HEK293 (cell line): ENCODE results near the gene KLHDC7B.

Source experiments
- HIC1 ChIP-seq: fragments of 450-650 bp; formaldehyde crosslinking; IDR thresholded peaks from 2 replicates; pipeline ENCODE4 v1.5.1; 2016; ENCODE audit warnings: missing biosample characterization, missing genetic modification characterization
- OVOL3 ChIP-seq: fragments of 450-650 bp; formaldehyde crosslinking; IDR thresholded peaks from 2 replicates; pipeline ENCODE4 v1.5.1; 2016; ENCODE audit warnings: missing biosample characterization, missing genetic modification characterization
- PRDM10 ChIP-seq: fragments of 450-650 bp; formaldehyde crosslinking; IDR thresholded peaks from 2 replicates; pipeline ENCODE4 v1.5.1; 2016; ENCODE audit warnings: missing biosample characterization, missing genetic modification characterization
- PRDM2 ChIP-seq: fragments of 450-650 bp; formaldehyde crosslinking; IDR thresholded peaks from 2 replicates; pipeline ENCODE4 v1.5.1; 2016; ENCODE audit warnings: missing biosample characterization, missing genetic modification characterization, borderline replicate concordance
- SCRT2 ChIP-seq: fragments of 450-650 bp; formaldehyde crosslinking; IDR thresholded peaks from 2 replicates; pipeline ENCODE4 v1.5.1; 2016; ENCODE audit warnings: missing biosample characterization, missing genetic modification characterization
- SETDB1 ChIP-seq: IDR thresholded peaks from one replicate; pipeline ENCODE4 v1.6.1; 2017; ENCODE audit warnings: mild to moderate bottlenecking, low read length, moderate library complexity, mixed read lengths; ENCODE audit not compliant: insufficient read length
- SP3 ChIP-seq: fragments of 450-650 bp; formaldehyde crosslinking; IDR thresholded peaks from 2 replicates; pipeline ENCODE4 v1.5.1; 2016; ENCODE audit warnings: missing biosample characterization, missing genetic modification characterization
- TCF7L2 ChIP-seq: IDR thresholded peaks from 2 replicates; pipeline ENCODE4 v1.6.1; 2011; ENCODE audit warnings: low read depth, mild to moderate bottlenecking, inconsistent platforms, low read length, moderate library complexity, borderline replicate concordance
- TRIM28 ChIP-seq: IDR thresholded peaks from 2 replicates; pipeline ENCODE4 v1.6.1; 2011; ENCODE audit warnings: low read length, control low read depth, borderline replicate concordance
- YY2 ChIP-seq: fragments of 450-650 bp; formaldehyde crosslinking; IDR thresholded peaks from 2 replicates; pipeline ENCODE4 v1.5.1; 2016; ENCODE audit warnings: missing biosample characterization, missing genetic modification characterization
- ZFP41 ChIP-seq: fragments of 450-650 bp; formaldehyde crosslinking; IDR thresholded peaks from 2 replicates; pipeline ENCODE4 v1.5.1; 2016; ENCODE audit warnings: missing biosample characterization, missing genetic modification characterization, borderline replicate concordance
- ZIC2 ChIP-seq: fragments of 450-650 bp; formaldehyde crosslinking; IDR thresholded peaks from 2 replicates; pipeline ENCODE4 v1.5.1; 2016; ENCODE audit warnings: missing biosample characterization, missing genetic modification characterization
- ZNF132 ChIP-seq: fragments of 450-650 bp; formaldehyde crosslinking; IDR thresholded peaks from 2 replicates; pipeline ENCODE4 v1.5.1; 2017; ENCODE audit warnings: missing biosample characterization, missing genetic modification characterization, borderline replicate concordance
- ZNF19 ChIP-seq: fragments of 450-650 bp; formaldehyde crosslinking; IDR thresholded peaks from 2 replicates; pipeline ENCODE4; 2016; ENCODE audit warnings: missing biosample characterization, missing genetic modification characterization, low read depth
- ZNF2 ChIP-seq: fragments of 450-650 bp; formaldehyde crosslinking; IDR thresholded peaks from 2 replicates; pipeline ENCODE4 v1.5.1; 2016; ENCODE audit warnings: missing biosample characterization, missing genetic modification characterization
- ZNF214 ChIP-seq: fragments of 450-650 bp; formaldehyde crosslinking; IDR thresholded peaks from 2 replicates; pipeline ENCODE4 v1.5.1; 2017; ENCODE audit warnings: missing biosample characterization, mild to moderate bottlenecking, missing genetic modification characterization, borderline replicate concordance
- ZNF26 ChIP-seq: fragments of 450-650 bp; formaldehyde crosslinking; IDR thresholded peaks from 2 replicates; pipeline ENCODE4 v1.5.1; 2016; ENCODE audit warnings: missing biosample characterization, missing genetic modification characterization
- ZNF302 ChIP-seq: fragments of 450-650 bp; formaldehyde crosslinking; IDR thresholded peaks from 2 replicates; pipeline ENCODE4 v1.5.1; 2016; ENCODE audit warnings: missing biosample characterization, missing genetic modification characterization, low read depth
- ZNF311 ChIP-seq: fragments of 450-650 bp; formaldehyde crosslinking; IDR thresholded peaks from 2 replicates; pipeline ENCODE4 v1.5.1; 2017; ENCODE audit warnings: missing biosample characterization, missing genetic modification characterization, borderline replicate concordance
- ZNF391 ChIP-seq: fragments of 450-650 bp; formaldehyde crosslinking; IDR thresholded peaks from 2 replicates; pipeline ENCODE4 v1.5.1; 2016; ENCODE audit warnings: low read depth, missing biosample characterization, missing genetic modification characterization, borderline replicate concordance
- ZNF426 ChIP-seq: fragments of 450-650 bp; formaldehyde crosslinking; IDR thresholded peaks from 2 replicates; pipeline ENCODE4 v1.5.1; 2017; ENCODE audit warnings: missing biosample characterization, missing genetic modification characterization, mild to moderate bottlenecking, inconsistent platforms, moderate library complexity
- ZNF529 ChIP-seq: fragments of 450-650 bp; formaldehyde crosslinking; IDR thresholded peaks from 2 replicates; pipeline ENCODE4 v1.5.1; 2017; ENCODE audit warnings: missing genetic modification characterization, missing biosample characterization; ENCODE audit not compliant: insufficient replicate concordance
- ZNF654 ChIP-seq: fragments of 450-650 bp; formaldehyde crosslinking; IDR thresholded peaks from 2 replicates; pipeline ENCODE4 v1.5.1; 2016; ENCODE audit warnings: low read depth, missing biosample characterization, missing genetic modification characterization
- ZNF768 ChIP-seq: fragments of 450-650 bp; formaldehyde crosslinking; IDR thresholded peaks from 2 replicates; pipeline ENCODE4 v1.5.1; 2018; ENCODE audit warnings: missing biosample characterization, mild to moderate bottlenecking, missing genetic modification characterization
- ZNF837 ChIP-seq: fragments of 450-650 bp; formaldehyde crosslinking; IDR thresholded peaks from 2 replicates; pipeline ENCODE4 v1.5.1; 2016; ENCODE audit warnings: missing biosample characterization, missing genetic modification characterization
- ZNF843 ChIP-seq: fragments of 450-650 bp; formaldehyde crosslinking; IDR thresholded peaks from 2 replicates; pipeline ENCODE4 v1.5.1; 2016; ENCODE audit warnings: missing biosample characterization, missing genetic modification characterization

KLHDC7B gene

GRCh38 chr22:50525104-50525857 is 20.4 kb upstream of the KLHDC7B start, which contains the start of gene SCO2 (continued):
- TF ChIP-seq ZNF26 (tag by site-specific recombination) (no peak), SETDB1 (no peak), ZNF843 (tag by site-specific recombination) (no peak; the same call in 1 of the 2 replicates), YY2 (tag by site-specific recombination) (no peak), ZNF837 (tag by site-specific recombination) (peak; percentile 99), ZNF529 (tag by site-specific recombination) (no peak), PRDM2 (no peak), ZNF19 (tag by site-specific recombination) (no peak), ZNF768 (tag by site-specific recombination) (0 out of 2 replicates have a peak, but pooled peaks have one; percentile 17), ZFP41 (tag by site-specific recombination) (no peak), ZNF302 (no peak), TCF7L2 (no peak), ZIC2 (peak; percentile 93), ZNF426 (tag by site-specific recombination) (no peak), SP3 (no peak; the same call in none of the 2 replicates), ZNF132 (tag by site-specific recombination) (no peak), ZNF311 (tag by site-specific recombination) (no peak), ZNF654 (tag by site-specific recombination) (no peak), OVOL3 (tag by site-specific recombination) (peak; percentile 47; the same call in 1 of the 2 replicates), PRDM10 (peak; percentile 18; the same call in 1 of the 2 replicates), HIC1 (tag by site-specific recombination) (peak; percentile 65), ZNF2 (tag by site-specific recombination) (peak; percentile 85; the same call in 1 of the 2 replicates), ZNF391 (tag by site-specific recombination) (no peak), ZNF214 (tag by site-specific recombination) (no peak), SCRT2 (tag by site-specific recombination) (no peak), TRIM28 (peak; percentile 34; the same call in 1 of the 2 replicates)
